Smooth muscle cell of the coronary artery (primary cell): ENCODE data around the gene BTF3. TPM values are rescaled to one million over a fixed set of nuclear protein-coding genes. Genes with fewer than 3 reads are reported as not detected.

Source experiments
- total RNA-seq: library from RNA; depleted of rRNA; stranded (reverse); fragments of >200 nt; gene quantifications from 2 replicates; pipeline ENCODE4 v1.2.3, GENCODE V29; 2014; ENCODE audit warnings: low replicate concordance

The BTF3 gene
- total RNA-seq: 120 and 233 TPM in 2 replicates

GRCh38 chr5:73498057-73498992 lies at the start of gene BTF3:
Gene BTF3, plus strand, starts transcription at chr5:73498442. Its CDS starts 226 bp downstream, at chr5:73498668.

GRCh38 chr5:73448463-73449136 lies 49.6 kb upstream of the BTF3 start, which contains the start of gene FOXD1:
Gene FOXD1, minus strand, starts transcription at chr5:73448777. Its CDS starts 415 bp downstream, at chr5:73448362.

Other genes starting within 250 kb of the BTF3 start
- 0.82 and 2.5 TPM in 2 replicates for gene FOXD1, start 49.7 kb upstream of the BTF3 start, total RNA-seq
- gene ANKRA2, start 67.2 kb downstream of the BTF3 start, total RNA-seq: 14.5 and 17.0 TPM in 2 replicates
- 8.5 and 14.5 TPM in 2 replicates for gene UTP15, start 67.3 kb downstream of the BTF3 start, total RNA-seq
- 4.3 and 26.2 TPM in 2 replicates for gene ARHGEF28, start 127.8 kb downstream of the BTF3 start, total RNA-seq